ENCODE results near the gene TMEM250.
A peak's percentile ranks its signal among the peaks of the same experiment; 100 is the strongest.

TMEM250 gene

DNA sequence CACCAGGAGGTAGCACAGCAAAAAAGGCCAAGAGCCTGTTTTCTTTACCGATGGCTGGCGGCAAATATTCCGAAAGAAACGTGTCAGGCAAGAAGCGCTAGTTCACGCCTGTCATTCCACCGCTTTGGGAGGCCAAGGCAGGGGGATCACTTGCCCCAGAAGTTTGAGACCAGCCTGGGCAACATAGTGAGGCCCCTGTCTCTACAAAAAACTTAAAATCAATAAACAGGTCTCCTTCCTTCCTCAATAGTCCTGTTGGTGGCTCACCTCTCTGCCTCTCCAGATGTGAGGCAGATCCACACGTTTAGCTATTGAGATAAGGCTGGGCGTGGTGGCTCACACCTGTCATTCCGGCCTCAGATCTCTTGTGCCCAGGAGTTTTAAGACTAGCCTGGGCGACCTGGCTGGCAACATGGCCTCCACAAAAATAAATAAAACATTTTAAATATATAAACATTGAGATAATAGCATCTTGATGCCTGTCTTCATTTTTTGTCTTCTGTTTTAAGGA is 1.3 kb upstream of the TMEM250 start:
- peak overlapping the region; percentile 93 for H3K27ac ChIP-seq

DNA sequence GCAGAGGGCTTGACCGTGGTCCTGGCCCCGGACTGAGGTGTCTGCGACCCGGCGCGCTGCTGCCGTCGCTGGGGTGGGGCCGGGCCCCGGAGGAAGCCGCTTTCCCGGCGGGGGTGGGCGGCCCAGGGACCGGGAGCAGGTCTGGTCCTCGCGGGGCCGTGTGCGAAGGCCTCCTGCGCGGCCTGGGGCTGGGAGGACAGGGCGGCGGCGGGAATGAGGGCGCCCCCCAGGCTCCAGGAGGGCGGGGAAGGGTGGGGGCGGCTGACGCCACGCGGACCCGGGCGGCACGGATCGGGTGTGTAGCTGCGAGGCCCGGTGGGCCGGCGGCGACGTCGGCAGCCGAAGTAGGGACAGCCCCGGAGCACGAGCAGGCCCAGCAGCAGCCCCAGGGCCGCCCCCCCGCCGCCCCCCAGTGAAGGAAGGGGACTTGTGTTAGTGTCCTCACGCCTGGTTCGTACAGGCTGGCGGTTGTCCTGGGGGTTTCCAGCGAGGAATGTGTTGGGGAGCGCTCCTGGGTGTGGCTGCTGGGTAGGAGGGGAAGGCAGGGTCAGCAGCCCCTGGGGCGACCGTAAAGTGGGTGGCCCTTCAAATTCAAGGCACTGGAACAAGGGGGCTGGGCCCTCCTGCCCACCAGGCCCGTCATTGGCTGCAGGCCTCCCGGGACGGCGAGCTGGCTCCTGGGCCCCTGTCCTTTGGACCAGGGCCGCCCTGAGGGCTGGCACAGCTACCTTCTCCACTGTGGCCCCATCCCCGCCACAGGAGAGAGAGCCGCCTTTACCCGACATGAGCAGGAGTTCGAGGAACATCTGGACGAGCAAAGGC is 597 bp upstream of the TMEM250 start:
- TF ChIP-seq CTCF (IDR thresholded peaks at IDR 0.05) (no peak), ZFX (IDR thresholded peaks at IDR 0.05; ENCODE audit: borderline replicate concordance) (no peak)
- H3K27ac ChIP-seq = peak overlapping the region; percentile 93

More for the DNA sequence above, 1.3 kb upstream of the TMEM250 start:
- TF ChIP-seq CTCF (IDR thresholded peaks at IDR 0.05) (no peak), ZFX (IDR thresholded peaks at IDR 0.05; ENCODE audit: borderline replicate concordance) (no peak)

GRCh38 chr9:136117916-136118319 is 757 bp downstream of the TMEM250 start:
- TF ChIP-seq ZFX (IDR thresholded peaks at IDR 0.05; ENCODE audit: borderline replicate concordance) = no peak
- no peak for TF ChIP-seq CTCF (IDR thresholded peaks at IDR 0.05)
- peak overlapping the region; percentile 93 for H3K27ac ChIP-seq

DNA sequence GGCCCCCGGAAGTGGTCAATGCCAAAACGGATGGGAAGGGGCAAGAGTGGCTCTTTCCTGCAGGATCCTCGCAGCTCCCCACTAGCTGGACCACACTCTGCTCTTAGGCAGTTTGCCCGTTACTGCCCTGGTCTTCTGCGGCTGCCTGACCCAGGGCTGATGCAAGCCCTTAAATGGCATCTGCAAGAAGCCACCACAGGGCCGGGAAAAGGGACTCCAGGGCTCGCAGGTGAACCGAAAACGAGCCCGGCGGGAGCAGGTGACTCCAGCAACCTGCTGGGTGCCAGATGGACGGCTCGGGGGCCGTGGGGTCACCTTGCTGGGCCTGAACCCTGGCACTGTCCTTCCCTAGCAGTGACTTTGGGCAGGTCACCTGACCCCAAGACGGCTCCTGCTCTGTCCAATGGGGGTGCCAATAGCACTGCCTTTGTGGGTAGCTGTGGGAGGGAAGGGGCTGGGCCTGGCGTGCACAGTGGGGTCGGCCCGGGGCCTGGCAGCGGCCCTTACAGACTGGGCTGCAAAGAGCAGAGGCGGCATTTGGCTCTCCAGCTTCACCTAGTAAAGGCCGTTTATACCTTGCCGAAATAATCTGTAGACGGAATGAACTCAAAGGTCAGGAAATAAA is 1.3 kb downstream of the TMEM250 start:
- TF ChIP-seq CTCF (IDR thresholded peaks at IDR 0.05) = no peak
- TF ChIP-seq ZFX (IDR thresholded peaks at IDR 0.05; ENCODE audit: borderline replicate concordance) = no peak
- H3K27ac ChIP-seq = peak overlapping the region; percentile 93

DNA sequence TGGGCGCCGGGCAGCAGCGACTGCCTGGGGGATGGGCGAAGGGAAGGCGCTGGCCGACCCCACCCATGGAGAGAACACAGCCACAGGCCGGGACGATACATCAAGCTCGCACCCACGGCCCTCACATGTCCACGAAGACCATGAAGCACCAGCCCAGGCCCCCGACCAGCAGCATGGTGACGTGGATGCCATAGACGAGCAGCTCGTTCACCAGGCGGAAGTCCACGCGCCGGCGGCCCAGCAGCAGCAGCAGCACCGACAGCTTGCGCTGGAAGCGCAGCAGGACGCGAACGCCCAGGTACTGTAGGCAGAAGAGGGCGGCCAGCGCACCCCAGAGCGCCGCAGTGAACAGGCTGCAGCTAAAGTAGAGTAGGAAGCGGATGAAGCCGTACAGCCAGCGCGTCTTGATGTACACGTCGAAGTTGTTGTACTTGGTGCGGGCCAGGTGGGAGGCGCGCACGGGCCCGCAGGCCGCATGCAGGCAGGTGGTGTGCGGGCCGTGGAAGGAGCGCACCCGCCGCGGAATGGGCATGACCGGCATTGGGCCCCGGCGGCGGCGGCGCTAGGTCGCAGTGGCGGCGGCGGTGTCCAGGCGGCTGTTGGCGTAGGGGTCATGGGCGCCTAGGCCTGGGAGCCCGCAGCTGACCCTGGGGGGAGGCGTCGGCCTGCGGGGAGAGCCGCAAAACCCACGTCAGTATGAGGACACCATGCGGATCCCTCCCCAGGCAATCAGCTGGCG is 2.1 kb downstream of the TMEM250 start:
- H3K27ac ChIP-seq = peak overlapping the region; percentile 93
- TF ChIP-seq ZFX (IDR thresholded peaks at IDR 0.05; ENCODE audit: borderline replicate concordance) (no peak), CTCF (IDR thresholded peaks at IDR 0.05) (no peak)

GRCh38 chr9:136115641-136116359 is 2.9 kb downstream of the TMEM250 start:
- TF ChIP-seq CTCF (IDR thresholded peaks at IDR 0.05) (no peak), ZFX (IDR thresholded peaks at IDR 0.05; ENCODE audit: borderline replicate concordance) (no peak)
- H3K27ac ChIP-seq = no peak overlapping the region

All from 22Rv1 (cell line).